HEK293 (cell line): ENCODE data around the gene CTPS1.

ENCODE experiments used
- ATF2 ChIP-seq: fragments of 450-650 bp; formaldehyde crosslinking; IDR thresholded peaks from 2 replicates; pipeline ENCODE4 v1.5.1; 2016; ENCODE audit warnings: missing biosample characterization, missing genetic modification characterization, low read depth
- ELK4 ChIP-seq: IDR thresholded peaks from 2 replicates; pipeline ENCODE4 v1.6.1; 2011; ENCODE audit warnings: mild to moderate bottlenecking, low read depth, low read length, borderline replicate concordance
- HOXD13 ChIP-seq: sonication (generic); formaldehyde crosslinking; IDR thresholded peaks from 2 replicates; pipeline ENCODE4 v1.8.0; 2022; ENCODE audit warnings: missing genetic modification reagents, borderline replicate concordance
- RBAK ChIP-seq: fragments of 450-650 bp; formaldehyde crosslinking; IDR thresholded peaks from 2 replicates; pipeline ENCODE4 v1.5.1; 2016; ENCODE audit warnings: missing biosample characterization, missing genetic modification characterization
- REPIN1 ChIP-seq: fragments of 450-650 bp; formaldehyde crosslinking; IDR thresholded peaks from 2 replicates; pipeline ENCODE4 v1.5.1; 2017; ENCODE audit warnings: missing biosample characterization, missing genetic modification characterization, low read depth
- SCRT1 ChIP-seq: fragments of 450-650 bp; formaldehyde crosslinking; IDR thresholded peaks from 2 replicates; pipeline ENCODE4 v1.5.1; 2016; ENCODE audit warnings: missing biosample characterization, missing genetic modification characterization, borderline replicate concordance
- SCRT2 ChIP-seq: fragments of 450-650 bp; formaldehyde crosslinking; IDR thresholded peaks from 2 replicates; pipeline ENCODE4 v1.5.1; 2016; ENCODE audit warnings: missing biosample characterization, missing genetic modification characterization
- ZFHX2 ChIP-seq: fragments of 450-650 bp; formaldehyde crosslinking; conservative IDR thresholded peaks from 2 replicates; pipeline ENCODE4 v1.5.1; 2016; ENCODE audit warnings: missing biosample characterization, missing genetic modification characterization
- ZNF121 ChIP-seq: fragments of 450-650 bp; formaldehyde crosslinking; IDR thresholded peaks from 2 replicates; pipeline ENCODE4 v1.5.1; 2016; ENCODE audit warnings: missing biosample characterization, missing genetic modification characterization
- ZNF140 ChIP-seq: fragments of 450-650 bp; formaldehyde crosslinking; IDR thresholded peaks from 2 replicates; pipeline ENCODE4 v1.5.1; 2016; ENCODE audit warnings: missing biosample characterization, missing genetic modification characterization
- ZNF18 ChIP-seq: fragments of 450-650 bp; formaldehyde crosslinking; IDR thresholded peaks from 2 replicates; pipeline ENCODE4 v1.5.1; 2016; ENCODE audit warnings: missing biosample characterization, missing genetic modification characterization
- ZNF341 ChIP-seq: fragments of 450-650 bp; formaldehyde crosslinking; IDR thresholded peaks from 2 replicates; pipeline ENCODE4; 2016; ENCODE audit warnings: low read depth, missing biosample characterization, missing genetic modification characterization
- ZNF350 ChIP-seq: fragments of 450-650 bp; formaldehyde crosslinking; IDR thresholded peaks from 2 replicates; pipeline ENCODE4 v1.5.0; 2017; ENCODE audit warnings: missing biosample characterization, mild to moderate bottlenecking, missing genetic modification characterization
- ZNF398 ChIP-seq: fragments of 450-650 bp; formaldehyde crosslinking; IDR thresholded peaks from 2 replicates; pipeline ENCODE4 v1.5.1; 2017; ENCODE audit warnings: missing biosample characterization, missing genetic modification characterization
- ZNF449 ChIP-seq: fragments of 450-650 bp; formaldehyde crosslinking; IDR thresholded peaks from 2 replicates; pipeline ENCODE4 v1.5.1; 2017; ENCODE audit warnings: missing biosample characterization, mild to moderate bottlenecking, missing genetic modification characterization, moderate library complexity
- ZNF510 ChIP-seq: fragments of 450-650 bp; formaldehyde crosslinking; IDR thresholded peaks from 2 replicates; pipeline ENCODE4 v1.5.1; 2018; ENCODE audit warnings: mild to moderate bottlenecking, missing genetic modification characterization, missing biosample characterization; ENCODE audit not compliant: insufficient replicate concordance
- ZNF518A ChIP-seq: fragments of 450-650 bp; formaldehyde crosslinking; conservative IDR thresholded peaks from 2 replicates; pipeline ENCODE4 v1.5.1; 2016; ENCODE audit warnings: low read depth, missing biosample characterization, missing genetic modification characterization
- ZNF571 ChIP-seq: fragments of 450-650 bp; formaldehyde crosslinking; IDR thresholded peaks from 2 replicates; pipeline ENCODE4 v1.5.0; 2017; ENCODE audit warnings: missing biosample characterization, missing genetic modification characterization
- ZNF621 ChIP-seq: fragments of 450-650 bp; formaldehyde crosslinking; IDR thresholded peaks from 2 replicates; pipeline ENCODE4 v1.5.1; 2017; ENCODE audit warnings: missing biosample characterization, missing genetic modification characterization
- ZNF626 ChIP-seq: fragments of 450-650 bp; sonication (Bioruptor Pico); formaldehyde crosslinking; IDR thresholded peaks from 2 replicates; pipeline ENCODE4 v1.5.1; 2018; ENCODE audit warnings: missing biosample characterization, missing genetic modification characterization, inconsistent platforms
- ZNF747 ChIP-seq: fragments of 450-650 bp; formaldehyde crosslinking; IDR thresholded peaks from 2 replicates; pipeline ENCODE4 v1.5.1; 2016; ENCODE audit warnings: missing biosample characterization, missing genetic modification characterization
- ZNF776 ChIP-seq: fragments of 450-650 bp; formaldehyde crosslinking; IDR thresholded peaks from 2 replicates; pipeline ENCODE4 v1.5.0; 2017; ENCODE audit warnings: missing biosample characterization, missing genetic modification characterization, borderline replicate concordance
- ZNF792 ChIP-seq: fragments of 450-650 bp; formaldehyde crosslinking; IDR thresholded peaks from 2 replicates; pipeline ENCODE4 v1.5.1; 2016; ENCODE audit warnings: missing biosample characterization, missing genetic modification characterization

CTPS1 gene

GRCh38 chr1:40979241-40980067 lies at the start of gene CTPS1 (continued):
- no peak for TF ChIP-seq ZNF518A (tag by site-specific recombination)
- 0 out of 2 replicates have a peak, but pooled peaks have one; percentile 31 for TF ChIP-seq ZNF121
- no peak for TF ChIP-seq ZNF776 (tag by site-specific recombination)
- no peak for TF ChIP-seq ZNF621 (tag by site-specific recombination)
- no peak for TF ChIP-seq ZNF350 (tag by site-specific recombination)
- TF ChIP-seq ZFHX2 (tag by site-specific recombination): peak; percentile 82
- TF ChIP-seq ATF2: no peak
- TF ChIP-seq ZNF510 (tag by site-specific recombination): no peak
- TF ChIP-seq ZNF140 (tag by site-specific recombination): no peak
- TF ChIP-seq ZNF398: peak; percentile 18; the same call in 1 of the 2 replicates
- no peak for TF ChIP-seq ZNF792 (tag by site-specific recombination)
- no peak for TF ChIP-seq ZNF626 (tag by site-specific recombination)
- no peak for TF ChIP-seq ZNF449
- TF ChIP-seq HOXD13 (CRISPR knock-in tag): no peak
- no peak for TF ChIP-seq ZNF747
- no peak for TF ChIP-seq RBAK (tag by site-specific recombination)
- no peak for TF ChIP-seq SCRT1
- TF ChIP-seq SCRT2 (tag by site-specific recombination): peak; percentile 15; the same call in 1 of the 2 replicates
- TF ChIP-seq ELK4: no peak
- TF ChIP-seq ZNF18 (tag by site-specific recombination): no peak
- TF ChIP-seq ZNF571: no peak
- TF ChIP-seq REPIN1 (tag by site-specific recombination): peak; percentile 65; the same call in 1 of the 2 replicates
- 0 out of 2 replicates have a peak, but pooled peaks have one; percentile 28 for TF ChIP-seq ZNF341 (tag by site-specific recombination)
